SJSA1 (cell line): ENCODE measurements around the gene PPFIBP2. TPM values are rescaled to one million over a fixed set of nuclear protein-coding genes. Genes with fewer than 3 reads are reported as not detected.

Source experiments
- DNase-seq, 2 experiments: peaks; one replicate each; pipeline ENCODE4 v3.0.0-alpha.2; 2015 to 2020; ENCODE audit warnings: low spot score in 2 of 2, low read depth in 1 of 2
- H3K27ac ChIP-seq: fragments of 250-450 bp; sonication (Bioruptor Pico); 2 replicates; pipeline ENCODE4 v1.5.1; 2020; ENCODE audit warnings: mild to moderate bottlenecking, moderate library complexity
- H3K27me3 ChIP-seq: fragments of 250-450 bp; sonication (Bioruptor Pico); replicated peaks from 2 replicates; pipeline ENCODE4 v1.5.1; 2020; ENCODE audit warnings: mild to moderate bottlenecking, moderate library complexity
- H3K36me3 ChIP-seq: fragments of 250-450 bp; sonication (Bioruptor Pico); 2 replicates; pipeline ENCODE4 v1.5.1; 2020; ENCODE audit warnings: mild to moderate bottlenecking
- H3K4me1 ChIP-seq: fragments of 250-450 bp; sonication (Bioruptor Pico); replicated peaks from 2 replicates; pipeline ENCODE4 v1.6.1; 2021; ENCODE audit warnings: mild to moderate bottlenecking
- H3K4me3 ChIP-seq: fragments of 250-450 bp; sonication (Bioruptor Pico); 2 replicates; pipeline ENCODE4 v1.5.1; 2020; ENCODE audit warnings: mild to moderate bottlenecking
- H3K9me3 ChIP-seq: fragments of 250-450 bp; sonication (Bioruptor Pico); replicated peaks from 2 replicates; pipeline ENCODE4 v1.5.1; 2020; ENCODE audit warnings: mild to moderate bottlenecking
- total RNA-seq: library from RNA; depleted of rRNA; stranded (reverse); fragments of >200 nt; shearing (Covaris generic); gene quantifications from 2 replicates; pipeline ENCODE4 v1.2.3, GENCODE V29; 2014; rRNA removed

The PPFIBP2 gene
- total RNA-seq, result 7.4 and 17.5 TPM in 2 replicates

GRCh38 chr11:7513234-7514098, at the start of gene PPFIBP2:
Gene PPFIBP2 (plus strand): TSS chr11:7513999. CDS start chr11:7549476, 35,477 bp downstream.
- Histone ChIP-seq H3K4me1 (peaks cover 16% of the 10 kb centered on the region), H3K27ac (peak within 1 kb of the TSS; percentile 33; the same call in 1 of the 2 replicates), H3K4me3 (peak within 1 kb of the TSS; percentile 60), H3K27me3 (no peaks in the 10 kb centered on the region), H3K36me3 (no peaks in the 10 kb centered on the region), H3K9me3 (no peaks in the 10 kb centered on the region)
- DNase-seq, result peak; percentile 57 to 64

GRCh38 chr11:7467652-7468051, 46.1 kb upstream of the PPFIBP2 start:
- H3K36me3 ChIP-seq, result no peaks in the 10 kb centered on the region
- no peak overlapping the region for H3K27ac ChIP-seq
- no peaks in the 10 kb centered on the region for H3K9me3 ChIP-seq
- DNase-seq, result no peak
- H3K4me1 ChIP-seq, result no peaks in the 10 kb centered on the region
- no peak overlapping the region for H3K4me3 ChIP-seq
- no peaks in the 10 kb centered on the region for H3K27me3 ChIP-seq

- no peak for DNase-seq
- no peaks in the 10 kb centered on the region for H3K4me1 ChIP-seq
- no peak overlapping the region for H3K27ac ChIP-seq
- H3K4me3 ChIP-seq, result no peak overlapping the region
- no peaks in the 10 kb centered on the region for H3K27me3 ChIP-seq
- H3K36me3 ChIP-seq, result no peaks in the 10 kb centered on the region
- no peaks in the 10 kb centered on the region for H3K9me3 ChIP-seq
Measured at GRCh38 chr11:7469351-7469865, 44.4 kb upstream of the PPFIBP2 start.

- DNase-seq, result no peak
- Histone ChIP-seq H3K27me3 (no peaks in the 10 kb centered on the region), H3K36me3 (no peaks in the 10 kb centered on the region), H3K4me1 (no peaks in the 10 kb centered on the region), H3K4me3 (no peak overlapping the region), H3K9me3 (no peaks in the 10 kb centered on the region), H3K27ac (no peak overlapping the region)
Measured at GRCh38 chr11:7471071-7471470, 42.7 kb upstream of the PPFIBP2 start.

GRCh38 chr11:7473717-7474116, 40.1 kb upstream of the PPFIBP2 start:
- Histone ChIP-seq H3K27me3 (no peaks in the 10 kb centered on the region), H3K4me3 (no peak overlapping the region), H3K9me3 (no peaks in the 10 kb centered on the region), H3K36me3 (no peaks in the 10 kb centered on the region), H3K27ac (no peak overlapping the region), H3K4me1 (no peaks in the 10 kb centered on the region)
- DNase-seq, result no peak

- Histone ChIP-seq H3K27me3 (no peaks in the 10 kb centered on the region), H3K4me1 (no peaks in the 10 kb centered on the region), H3K9me3 (no peaks in the 10 kb centered on the region), H3K4me3 (no peak overlapping the region), H3K27ac (no peak overlapping the region), H3K36me3 (no peaks in the 10 kb centered on the region)
- no peak for DNase-seq
Measured at GRCh38 chr11:7480113-7480512, 33.7 kb upstream of the PPFIBP2 start.

GRCh38 chr11:7484131-7484530, 29.7 kb upstream of the PPFIBP2 start:
- no peak overlapping the region for H3K27ac ChIP-seq
- H3K36me3 ChIP-seq, result no peaks in the 10 kb centered on the region
- DNase-seq, result no peak
- no peaks in the 10 kb centered on the region for H3K27me3 ChIP-seq
- no peaks in the 10 kb centered on the region for H3K9me3 ChIP-seq
- 0 out of 2 replicates have a peak, but pooled peaks cover 2% of the 10 kb centered on the region for H3K4me1 ChIP-seq
- H3K4me3 ChIP-seq, result no peak overlapping the region

- DNase-seq, result no peak
- H3K9me3 ChIP-seq, result no peaks in the 10 kb centered on the region
- H3K36me3 ChIP-seq, result no peaks in the 10 kb centered on the region
- H3K27ac ChIP-seq, result no peak overlapping the region
- no peaks in the 10 kb centered on the region for H3K27me3 ChIP-seq
- H3K4me3 ChIP-seq, result no peak overlapping the region
- H3K4me1 ChIP-seq, result peaks cover 7% of the 10 kb centered on the region; the same call in 1 of the 2 replicates
Measured at GRCh38 chr11:7484645-7485044, 29.2 kb upstream of the PPFIBP2 start.

GRCh38 chr11:7485186-7486097, 28.4 kb upstream of the PPFIBP2 start, which contains the start of gene OLFML1:
Gene OLFML1 (plus strand): TSS chr11:7485506. CDS start chr11:7485876, 370 bp downstream.
- Histone ChIP-seq H3K27me3 (no peaks in the 10 kb centered on the region), H3K36me3 (no peaks in the 10 kb centered on the region), H3K27ac (no peak within 1 kb of the TSS), H3K4me1 (peaks cover 13% of the 10 kb centered on the region), H3K4me3 (no peak within 1 kb of the TSS), H3K9me3 (no peaks in the 10 kb centered on the region)
- DNase-seq, result no peak

- H3K27me3 ChIP-seq, result no peaks in the 10 kb centered on the region
- H3K4me1 ChIP-seq, result peaks cover 17% of the 10 kb centered on the region
- H3K27ac ChIP-seq, result no peak overlapping the region
- no peak for DNase-seq
- H3K36me3 ChIP-seq, result no peaks in the 10 kb centered on the region
- H3K4me3 ChIP-seq, result no peak overlapping the region
- no peaks in the 10 kb centered on the region for H3K9me3 ChIP-seq
Measured at GRCh38 chr11:7486098-7486780, 27.6 kb upstream of the PPFIBP2 start.

GRCh38 chr11:7486781-7487140, 27.0 kb upstream of the PPFIBP2 start:
- Histone ChIP-seq H3K36me3 (no peaks in the 10 kb centered on the region), H3K27ac (no peak overlapping the region), H3K27me3 (no peaks in the 10 kb centered on the region), H3K4me1 (peaks cover 22% of the 10 kb centered on the region), H3K4me3 (no peak overlapping the region), H3K9me3 (no peaks in the 10 kb centered on the region)
- no peak for DNase-seq

GRCh38 chr11:7487360-7487759, 26.4 kb upstream of the PPFIBP2 start:
- Histone ChIP-seq H3K4me3 (no peak overlapping the region), H3K27ac (no peak overlapping the region), H3K36me3 (no peaks in the 10 kb centered on the region), H3K27me3 (no peaks in the 10 kb centered on the region), H3K4me1 (peaks cover 27% of the 10 kb centered on the region), H3K9me3 (no peaks in the 10 kb centered on the region)
- DNase-seq, result no peak

- no peak overlapping the region for H3K4me3 ChIP-seq
- no peaks in the 10 kb centered on the region for H3K27me3 ChIP-seq
- peaks cover 27% of the 10 kb centered on the region for H3K4me1 ChIP-seq
- no peaks in the 10 kb centered on the region for H3K9me3 ChIP-seq
- no peaks in the 10 kb centered on the region for H3K36me3 ChIP-seq
- no peak for DNase-seq
- H3K27ac ChIP-seq, result no peak overlapping the region
Measured at GRCh38 chr11:7488681-7489080, 25.1 kb upstream of the PPFIBP2 start.
